Measurements from ENCODE around the gene FLYWCH2. TPM values are rescaled to one million over a fixed set of nuclear protein-coding genes. Genes with fewer than 3 reads are reported as not detected.

FLYWCH2 gene
- total and polyA plus RNA-seq, 2 of the 13 experiments (the other 11 are each of a cell fraction or from before 2014, with no cell fraction given) = 16.9 to 19.8 TPM

- TF ChIP-seq SAP130 (CRISPR knock-in tag; IDR thresholded peaks at IDR 0.05; ENCODE audit: low read depth) (no peak), SMC3 (IDR thresholded peaks at IDR 0.05; ENCODE audit: low read length) (peak; percentile 80), ZC3H4 (CRISPR knock-in tag; IDR thresholded peaks at IDR 0.05; ENCODE audit: borderline replicate concordance) (no peak), ZNF761 (CRISPR knock-in tag; conservative IDR thresholded peaks at IDR 0.05) (no peak), CENPT (CRISPR knock-in tag; IDR thresholded peaks at IDR 0.05; ENCODE audit: low read depth) (no peak), FOXJ3 (CRISPR knock-in tag; IDR thresholded peaks at IDR 0.05; ENCODE audit: borderline replicate concordance) (no peak), KDM5A (IDR thresholded peaks at IDR 0.05; ENCODE audit: borderline replicate concordance, low read length) (peak; percentile 25; the same call in 1 of the 2 replicates), ZFP62 (CRISPR knock-in tag; IDR thresholded peaks at IDR 0.05) (no peak), NAIF1 (CRISPR knock-in tag; IDR thresholded peaks at IDR 0.05; ENCODE audit: borderline replicate concordance) (no peak), PCBP2 (optimal IDR thresholded peaks at IDR 0.05; ENCODE audit: low read depth, low read length, poor library complexity, severe bottlenecking) (no peak), RAD21 (CRISPR knock-in tag; IDR thresholded peaks at IDR 0.05) (peak; percentile 78), ZNF775 (CRISPR knock-in tag; IDR thresholded peaks at IDR 0.05; ENCODE audit: borderline replicate concordance) (no peak)
Observed at GRCh38 chr16:2919511-2920255, 36.7 kb downstream of the FLYWCH2 start (continued).

DNA sequence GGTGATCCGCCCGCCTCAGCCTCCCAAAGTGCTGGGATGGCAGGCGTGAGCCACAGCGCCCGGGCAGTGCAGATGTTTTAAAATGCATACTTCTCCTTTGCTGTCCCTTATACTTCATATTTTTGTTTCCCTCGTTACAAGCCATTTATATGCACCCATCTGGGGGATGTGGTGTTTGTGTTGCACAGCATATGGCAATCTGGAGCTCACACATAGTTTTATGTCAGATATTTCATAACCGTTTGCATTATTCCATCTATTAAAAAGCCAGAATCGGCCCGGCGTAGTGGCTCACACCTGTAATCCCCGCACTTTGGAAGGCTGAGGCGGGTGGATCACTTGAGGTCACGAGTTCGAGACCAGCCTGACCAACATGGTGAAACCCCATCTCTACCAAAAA, 40.5 kb downstream of the FLYWCH2 start:
- no peaks in the 10 kb centered on the region for H3K79me2 ChIP-seq (ENCODE audit: insufficient read depth, low read length)
- WGBS (ENCODE audit: low lambda C conversion rate) = 96% methylated on average over 14 of the region's 14 CpGs
- intact Hi-C loops (cut with micrococcal nuclease; ENCODE audit: unreplicated experiment) (no loop called here), in situ Hi-C loops (cut with HindIII; ENCODE audit: extremely low pct_ligation_motif_present, low pct_unique_long_range_greater_than_20kb) (no loop called here)
- BruUV-seq (replicated peaks) = no TSS peak
- H3K27ac ChIP-seq (ENCODE audit: extremely low read length, insufficient read depth, low read length) = no peak overlapping the region
- no peak overlapping the region for H3K4me2 ChIP-seq (ENCODE audit: low read depth, low read length)
- POLR2A ChIA-PET = interaction anchor here (0.9 kb wide), 1 partner anchor 18 kb away, joined by 3 read pairs; no protein-coding TSS in a partner anchor
- no peak for ATAC-seq
- H3K9ac ChIP-seq (ENCODE audit: insufficient read depth, low read depth, low read length) = no peak overlapping the region
- TF ChIP-seq FOXC1 (CRISPR knock-in tag; IDR thresholded peaks at IDR 0.05; ENCODE audit: borderline replicate concordance) (no peak), JUND (CRISPR knock-in tag; IDR thresholded peaks at IDR 0.05) (no peak), TFDP2 (CRISPR knock-in tag; IDR thresholded peaks at IDR 0.05) (no peak), ZNF33B (CRISPR knock-in tag; IDR thresholded peaks at IDR 0.05) (no peak)
- H2AFZ ChIP-seq (ENCODE audit: low read length) = no peak overlapping the region
- H3K4me1 ChIP-seq (ENCODE audit: insufficient read depth, low read length) = 0 out of 2 replicates have a peak, but pooled peaks cover 9% of the 10 kb centered on the region
- H3K4me3 ChIP-seq (replicated peaks in 1 of 3; ENCODE audit: insufficient read depth in 1 of 3, low read depth in 2 of 3, low read length in 3 of 3) = no peak overlapping the region
- H4K20me1 ChIP-seq (ENCODE audit: insufficient read depth, low read length) = no peaks in the 10 kb centered on the region
- no peak for FAIRE-seq
- DNase-seq (ENCODE audit: low spot score) = no peak
- H3K27me3 ChIP-seq (ENCODE audit: control insufficient read depth in 1 of 2, insufficient read depth in 2 of 2, low read length in 2 of 2) = no peaks in the 10 kb centered on the region
- CTCF ChIA-PET (ENCODE audit: low intra/inter-chr PET ratio, low total read pairs) = no interaction called here
- H3K9me3 ChIP-seq (ENCODE audit: low read length) = no peaks in the 10 kb centered on the region
- no peaks in the 10 kb centered on the region; a peak in 1 of 5 replicates for H3K36me3 ChIP-seq (replicated peaks in 1 of 2; ENCODE audit: control insufficient read depth in 1 of 2, insufficient read depth in 2 of 2, low read length in 2 of 2)

Measured in HepG2 (cell line).